Ovary (tissue), 9 donors: ENCODE data around the gene ASPM. TPM values are rescaled to one million over a fixed set of nuclear protein-coding genes. Genes with fewer than 3 reads are reported as not detected.

Experiments used
- DNase-seq, 5 donors: peaks; one replicate each; pipeline ENCODE4 v3.0.0-alpha.2; 2019 to 2020
- H3K27ac ChIP-seq, 2 donors: fragments of 200-600 bp; one replicate each; pipeline versions ENCODE4 v1.5.1 to v1.8.0; 2019 to 2022
- H3K27me3 ChIP-seq: fragments of 200-600 bp; one replicate; pipeline ENCODE4 v1.8.0; 2022
- H3K36me3 ChIP-seq: fragments of 200-600 bp; sonication (generic); one replicate; pipeline ENCODE4 v1.5.1; 2019
- H3K4me1 ChIP-seq: one replicate; pipeline ENCODE4 v1.8.1; 2013; ENCODE audit warnings: mild to moderate bottlenecking, moderate library complexity; ENCODE audit not compliant: insufficient read depth
- H3K4me3 ChIP-seq: fragments of 200-600 bp; sonication (generic); one replicate; pipeline ENCODE4 v1.5.1; 2017
- H3K9me3 ChIP-seq, 2 donors: fragments of 200-600 bp in 1 of 2; sonication (generic) in 1 of 2; one replicate each; pipeline versions ENCODE4 v1.5.1 to v1.8.1; 2013 to 2019; ENCODE audit warnings: mild to moderate bottlenecking in 1 of 2, moderate library complexity in 1 of 2
- CTCF ChIP-seq, 3 donors: fragments of 450-650 bp in 2 of 3; fragments of 200-600 bp in 1 of 3; IDR thresholded peaks; one replicate each; pipeline versions ENCODE4 v1.5.1 to v1.8.0; 2016 to 2022; ENCODE audit warnings: antibody characterized with exemption in 3 of 3, mild to moderate bottlenecking in 1 of 3
- EP300 ChIP-seq: sonication (generic); formaldehyde crosslinking; IDR thresholded peaks from one replicate; pipeline ENCODE4 v1.6.1; 2017; ENCODE audit warnings: antibody characterized with exemption
- POLR2A ChIP-seq: fragments of 450-650 bp; IDR thresholded peaks from one replicate; pipeline ENCODE4 v1.6.1; 2017; ENCODE audit warnings: antibody characterized with exemption, mild to moderate bottlenecking, moderate library complexity
- WGBS, 3 donors: extraction: QIAGEN DNeasy Blood & Tissue Kit in 1 of 3; methylation state at CpG; one replicate each; pipeline versions ENCODE4 v1.1.5 to v1.1.7; 2013 to 2017; 5-methylcytosine and 5-hydroxymethylcytosine counted together
- intact Hi-C, 4 donors: fragments of 100-400 bp; cut with DNase I; formaldehyde crosslinking; loops; one replicate each; pipeline versions ENCODE4 v1.11.0 to v1.15.1; 2022 to 2023
- polyA plus RNA-seq, 2 donors: library from polyadenylated mRNA; stranded (reverse); fragments of 200-250 nt in 1 of 2; fragments of 350-450 nt in 1 of 2; fragmentation: Illumina TruSeq in 1 of 2; extraction: RNeasy Lipid Tissue Mini Kit (QIAGEN cat#74804) in 1 of 2; gene quantifications; one replicate each; pipeline ENCODE4 v1.2.3, GENCODE V29; 2013 to 2014
- total RNA-seq, 7 donors: library from RNA; depleted of rRNA in 2 of 7; stranded (reverse); fragments of >200 nt in 2 of 7; fragmentation: NEBNext Ultra II Directional in 3 of 7; extraction: Animal tissue kit (Norgen Biotek cat#: 25700) in 3 of 7; gene quantifications; one replicate each; pipeline versions ENCODE4 v1.1.0 to v1.2.4, GENCODE V29; 2016 to 2023
- donor health status: DM: no; HTN: no; CAD: no; lungs with moderate emphysema.
- donor health status: DM: no; HTN: no; CAD: no.
- donor health status: Bipolar disorder and iron deficiency.
- donor health status: DM: yes; HTN: yes; CAD: no.
- donor health status: DM: no; HTN: no; CAD: no.
- donor health status: DM: yes; HTN: yes; CAD: no.

ASPM gene
- total and polyA plus RNA-seq, 9 donors: 0.10 to 0.89 (median 0.33) TPM

GRCh38 chr1:197182716-197183115 lies 36.2 kb upstream of the ASPM start:
- DNase-seq: no peak
- H3K27me3 ChIP-seq: no peaks in the 10 kb centered on the region
- no peak overlapping the region for H3K4me3 ChIP-seq
- WGBS, 3 donors: 89 to 92% (median 91%) methylated on average over 3 of the region's 3 CpGs
- H3K4me1 ChIP-seq: no peaks in the 10 kb centered on the region
- no peak overlapping the region for H3K27ac ChIP-seq
- H3K36me3 ChIP-seq: no peaks in the 10 kb centered on the region
- intact Hi-C loops: loop anchor here in 1 of 4 donors (10.0 kb wide), 1 partner anchor 742 kb away; no protein-coding TSS in a partner anchor
- TF ChIP-seq EP300: no peak
- no peak for TF ChIP-seq CTCF (IDR thresholded peaks at IDR 0.05)
- TF ChIP-seq POLR2A: no peak
- H3K9me3 ChIP-seq: no peaks in the 10 kb centered on the region

GRCh38 chr1:197181982-197182381 lies 35.5 kb upstream of the ASPM start:
- Histone ChIP-seq H3K36me3 (no peaks in the 10 kb centered on the region), H3K27me3 (no peaks in the 10 kb centered on the region), H3K4me3 (no peak overlapping the region), H3K9me3 (no peaks in the 10 kb centered on the region), H3K4me1 (no peaks in the 10 kb centered on the region), H3K27ac (no peak overlapping the region)
- WGBS, 3 donors: 58% methylated on average over 3 of the region's 3 CpGs
- no peak for DNase-seq
- TF ChIP-seq EP300 (no peak), CTCF (IDR thresholded peaks at IDR 0.05) (no peak), POLR2A (no peak)
- intact Hi-C loops: loop anchor here in 1 of 4 donors (10.0 kb wide), 1 partner anchor 743 kb away; no protein-coding TSS in a partner anchor

- intact Hi-C loops: loop anchor here in 1 of 4 donors (10.0 kb wide), 1 partner anchor 744 kb away; no protein-coding TSS in a partner anchor
- WGBS, 3 donors: 55 to 64% (median 62%) methylated on average over 3 of the region's 3 CpGs
Observed at GRCh38 chr1:197180252-197180878, 33.9 kb upstream of the ASPM start.

GRCh38 chr1:197178998-197179397 lies 32.5 kb upstream of the ASPM start:
- Histone ChIP-seq H3K9me3 (no peaks in the 10 kb centered on the region), H3K27ac (no peak overlapping the region), H3K4me1 (no peaks in the 10 kb centered on the region), H3K4me3 (no peak overlapping the region), H3K36me3 (no peaks in the 10 kb centered on the region), H3K27me3 (no peaks in the 10 kb centered on the region)
- TF ChIP-seq CTCF (IDR thresholded peaks at IDR 0.05) (no peak), POLR2A (no peak), EP300 (no peak)
- WGBS, 3 donors: 63 to 71% (median 69%) methylated on average over 1 of the region's 1 CpG
- no peak for DNase-seq
- intact Hi-C loops: no loop called here

More at GRCh38 chr1:197180252-197180878, 33.9 kb upstream of the ASPM start:
- no peak for DNase-seq
- no peak overlapping the region for H3K27ac ChIP-seq
- H3K27me3 ChIP-seq: no peaks in the 10 kb centered on the region
- H3K4me1 ChIP-seq: no peaks in the 10 kb centered on the region
- H3K36me3 ChIP-seq: no peaks in the 10 kb centered on the region
- peak in 2 of 3 donors; percentile 22 to 37 for TF ChIP-seq CTCF (IDR thresholded peaks at IDR 0.05)
- TF ChIP-seq EP300: no peak
- H3K4me3 ChIP-seq: no peak overlapping the region
- H3K9me3 ChIP-seq: no peaks in the 10 kb centered on the region
